GM12878 (cell line): ENCODE data around the gene CHL1. TPM values are rescaled to one million over a fixed set of nuclear protein-coding genes. Genes with fewer than 3 reads are reported as not detected.

Source experiments
- ATAC-seq: fragments of 200-7000 bp; cut with Tn5 transposase; 3 replicates; pipeline ENCODE4 v1.9.1; 2020; ENCODE audit warnings: mild to moderate bottlenecking, moderate library complexity
- BruUV-seq: library from RNA; stranded (reverse); fragments of 400-500 nt; replicated peaks from 2 replicates; lab custom pipeline; 2021; lab: Mats Ljungman, UMichigan
- CTCF ChIA-PET: fragments of 300-600 bp; sonication (Branson Sonifier 250); formaldehyde crosslinking; extraction: SDS; loops from one replicate; lab custom pipeline; 2021; ENCODE audit warnings: inconsistent platforms; lab: Yijun Ruan, JAX
- POLR2A ChIA-PET: fragments of 350-600 bp; formaldehyde crosslinking; extraction: SDS; loops from one replicate; lab custom pipeline; 2021; ENCODE audit warnings: inconsistent platforms; lab: Charles Lee
- RAD21 ChIA-PET: fragments of 300-600 bp; sonication (Branson Sonifier 250); formaldehyde crosslinking; loops from one replicate; lab custom pipeline; 2023; ENCODE audit warnings: antibody characterized with exemption; ENCODE audit not compliant: unreplicated experiment; lab: Charles Lee
- SMC1A ChIA-PET: fragments of 300-600 bp; sonication (Branson Sonifier 250); formaldehyde crosslinking; loops from one replicate; lab custom pipeline; 2023; ENCODE audit not compliant: unreplicated experiment, uncharacterized antibody; lab: Charles Lee
- DNase-seq: peaks from one replicate; pipeline ENCODE4 v3.0.0-alpha.2; 2011; ENCODE audit warnings: low read depth, low spot score
- FAIRE-seq: peaks from 3 replicates; lab custom pipeline; 2011; peaks lifted over from hg19 to GRCh38; lab: Jason Lieb, UNC
- H2AFZ ChIP-seq: 2 replicates; pipeline ENCODE4 v1.6.0; 2011; ENCODE audit warnings: low read depth, low read length, control low read depth; ENCODE audit not compliant: control insufficient read depth
- H3K27ac ChIP-seq: 2 replicates; pipeline ENCODE4 v1.5.1; 2011; ENCODE audit warnings: control low read depth; ENCODE audit not compliant: control insufficient read depth, insufficient read depth
- H3K27me3 ChIP-seq, 2 experiments: replicated peaks in 1 of 2; 2 replicates each; pipeline versions ENCODE4 v1.6.0 to v1.6.1; 2011; ENCODE audit warnings: low read length in 1 of 2; ENCODE audit not compliant: control insufficient read depth in 2 of 2, insufficient read depth in 2 of 2
- H3K36me3 ChIP-seq, 2 experiments: 2 replicates each; pipeline ENCODE4 v1.5.1; 2011; ENCODE audit warnings: low read length in 1 of 2; ENCODE audit not compliant: control insufficient read depth in 2 of 2, insufficient read depth in 2 of 2
- H3K4me1 ChIP-seq: 2 replicates; pipeline ENCODE4 v1.6.1; 2011; ENCODE audit warnings: mild to moderate bottlenecking, low read length, moderate library complexity, mixed read lengths; ENCODE audit not compliant: control insufficient read depth, insufficient read depth
- H3K4me2 ChIP-seq: 2 replicates; pipeline ENCODE4 v1.6.0; 2011; ENCODE audit warnings: control low read depth; ENCODE audit not compliant: control insufficient read depth, insufficient read depth
- H3K4me3 ChIP-seq: fragments of 200-600 bp; sonication (generic); 2 replicates; pipeline ENCODE4 v1.5.1; 2016
- H3K79me2 ChIP-seq: 2 replicates; pipeline ENCODE4 v1.6.0; 2011; ENCODE audit warnings: low read length; ENCODE audit not compliant: control insufficient read depth, insufficient read depth
- H3K9ac ChIP-seq: 2 replicates; pipeline ENCODE4 v1.8.0; 2011; ENCODE audit warnings: low read length, control low read depth, mixed read lengths; ENCODE audit not compliant: control insufficient read depth, insufficient read depth
- H3K9me3 ChIP-seq: replicated peaks from 3 replicates; pipeline ENCODE4 v1.5.1; 2011; ENCODE audit warnings: mild to moderate bottlenecking, low read length; ENCODE audit not compliant: control insufficient read depth, insufficient read depth
- H4K20me1 ChIP-seq: 2 replicates; pipeline ENCODE4 v1.6.0; 2011; ENCODE audit not compliant: control insufficient read depth, insufficient read depth
- ATF3 ChIP-seq: IDR thresholded peaks from 2 replicates; pipeline ENCODE4 v1.6.1; 2011; ENCODE audit warnings: low read depth, mild to moderate bottlenecking, low read length, moderate library complexity, borderline replicate concordance; ENCODE audit errors: extremely low read depth
- FOS ChIP-seq: IDR thresholded peaks from 3 replicates; pipeline ENCODE4 v1.6.1; 2011; ENCODE audit warnings: borderline replicate concordance; ENCODE audit not compliant: insufficient read length; ENCODE audit errors: extremely low read depth
- IKZF2 ChIP-seq, 2 experiments: fragments of 450-650 bp; IDR thresholded peaks; 2 replicates each; pipeline ENCODE4 v1.6.1; 2017; ENCODE audit warnings: mild to moderate bottlenecking in 2 of 2, moderate library complexity in 2 of 2
- MEF2B ChIP-seq: fragments of 450-650 bp; IDR thresholded peaks from 2 replicates; pipeline ENCODE4 v1.6.1; 2018; ENCODE audit warnings: mild to moderate bottlenecking, moderate library complexity; ENCODE audit not compliant: partially characterized antibody, poor library complexity, severe bottlenecking
- NFYB ChIP-seq: IDR thresholded peaks from 2 replicates; pipeline ENCODE4 v1.6.1; 2011; ENCODE audit warnings: low read depth, mild to moderate bottlenecking, low read length, improper control_type of control experiment, moderate library complexity; ENCODE audit not compliant: insufficient read depth
- PBX3 ChIP-seq: IDR thresholded peaks from 2 replicates; pipeline ENCODE4 v1.6.1; 2011; ENCODE audit warnings: mild to moderate bottlenecking, low read depth, low read length, moderate library complexity; ENCODE audit not compliant: insufficient replicate concordance
- PRDM15 ChIP-seq: fragments of 450-650 bp; formaldehyde crosslinking; IDR thresholded peaks from 2 replicates; pipeline ENCODE4 v1.4.0; 2020; ENCODE audit warnings: mild to moderate bottlenecking, moderate library complexity
- RCOR1 ChIP-seq: conservative IDR thresholded peaks from 2 replicates; pipeline ENCODE4 v1.6.1; 2012; ENCODE audit warnings: low read depth, low read length, improper control_type of control experiment
- SMAD5 ChIP-seq: IDR thresholded peaks from 2 replicates; pipeline ENCODE4 v1.6.1; 2016; ENCODE audit warnings: antibody characterized with exemption, low read depth
- STAT3 ChIP-seq: IDR thresholded peaks from 2 replicates; pipeline ENCODE4 v1.6.1; 2011; ENCODE audit warnings: low read depth, low read length, improper control_type of control experiment
- ZNF207 ChIP-seq: fragments of 450-650 bp; IDR thresholded peaks from 2 replicates; pipeline ENCODE4 v1.6.1; 2014; ENCODE audit warnings: antibody characterized with exemption, mild to moderate bottlenecking, borderline replicate concordance
- ZNF24 ChIP-seq: fragments of 450-650 bp; IDR thresholded peaks from 2 replicates; pipeline ENCODE4 v1.6.1; 2017; ENCODE audit warnings: antibody characterized with exemption, mild to moderate bottlenecking
- ZNF622 ChIP-seq: fragments of 450-650 bp; IDR thresholded peaks from 2 replicates; pipeline ENCODE4 v1.6.1; 2017; ENCODE audit warnings: mild to moderate bottlenecking, inconsistent platforms
- ZNF687 ChIP-seq: fragments of 450-650 bp; IDR thresholded peaks from 2 replicates; pipeline ENCODE4 v1.6.1; 2017; ENCODE audit warnings: mild to moderate bottlenecking, moderate library complexity
- WGBS: methylation state at CpG from one replicate; pipeline ENCODE4 v1.1.6; 2016; ENCODE audit warnings: low lambda C conversion rate; ENCODE audit not compliant: insufficient replicate concordance, insufficient coverage; ENCODE audit errors: missing lambda C conversion rate; 5-methylcytosine and 5-hydroxymethylcytosine counted together
- in situ Hi-C: fragments of 300-500 bp; cut with MboI; formaldehyde crosslinking; loops from 9 replicates; pipeline ENCODE4 v1.14.3; 2018; ENCODE audit warnings: mixed read lengths
- intact Hi-C: fragments of 100-400 bp; cut with micrococcal nuclease; formaldehyde crosslinking; loops from one replicate; pipeline ENCODE4 v1.14.2; 2022; ENCODE audit not compliant: unreplicated experiment
- polyA plus RNA-seq, 11 experiments: library from polyadenylated mRNA; depleted of rRNA in 4 of 11; unstranded in 6 of 11; stranded (reverse) in 5 of 11; fragments of >200 nt; fragmentation: Nextera tagmentation in 4 of 11; fragmentation: Illumina TruSeq in 1 of 11; extraction: Ambion mirVana in 4 of 11; extraction: Trizol in 1 of 11; gene quantifications; 1 replicate in 1 of 11; 2 replicates in 10 of 11; pipeline versions ENCODE4 v1.2.1 to v1.2.3, GENCODE V29; 2011 to 2016; ENCODE audit warnings: inconsistent platforms in 2 of 11, missing spikeins in 2 of 11, low read depth in 1 of 11
- total RNA-seq, 4 experiments: library from RNA; depleted of rRNA in 3 of 4; stranded (reverse); fragments of >200 nt in 3 of 4; fragmentation: Illumina TruSeq in 1 of 4; extraction: Trizol in 1 of 4; gene quantifications; 2 replicates each; pipeline versions ENCODE4 v1.2.1 to v1.2.3, GENCODE V29; 2013 to 2021

Gene CHL1
- total and polyA plus RNA-seq, 10 of the 15 experiments (the other 5 are each of a cell fraction or from before 2014, with no cell fraction given), result 0.71 to 30.4 (median 1.8) TPM

GRCh38 chr3:449711-450110 lies 253.1 kb downstream of the CHL1 start (continued):
- TF ChIP-seq PRDM15 (no peak), RCOR1 (no peak), PBX3 (no peak), IKZF2 (IDR thresholded peaks at IDR 0.05) (no peak)

- H3K36me3 ChIP-seq, result no peaks in the 10 kb centered on the region
- H3K4me3 ChIP-seq, result no peak overlapping the region
- whole genome bisulfite sequencing, result 45% methylated on average over 2 of the region's 2 CpGs
- RAD21 ChIA-PET, result no interaction called here
- H3K9ac ChIP-seq, result no peak overlapping the region
- ATAC-seq (no peak), DNase-seq (no peak), FAIRE-seq (no peak)
- CTCF ChIA-PET, result interaction anchor here (0.5 to 1.2 kb wide), 5 partner anchors 16 to 794 kb away, joined by 3 read pairs; no protein-coding TSS in a partner anchor
- no peaks in the 10 kb centered on the region for H3K79me2 ChIP-seq
- no peak overlapping the region for H2AFZ ChIP-seq
- H3K4me1 ChIP-seq, result no peaks in the 10 kb centered on the region
- intact Hi-C loops, result no loop called here
- no peaks in the 10 kb centered on the region for H4K20me1 ChIP-seq
- H3K4me2 ChIP-seq, result no peak overlapping the region
- no peak overlapping the region for H3K27ac ChIP-seq
- no peaks in the 10 kb centered on the region for H3K27me3 ChIP-seq
- POLR2A ChIA-PET, result no interaction called here
- no peaks in the 10 kb centered on the region for H3K9me3 ChIP-seq
- in situ Hi-C loops, result no loop called here
- no TSS peak for BruUV-seq
- SMC1A ChIA-PET, result interaction anchor here (1.4 to 1.6 kb wide), 2 partner anchors 11 to 16 kb away, joined by 5 read pairs; no protein-coding TSS in a partner anchor
- TF ChIP-seq ZNF687 (no peak), SMAD5 (no peak), ZNF24 (no peak), ZNF207 (no peak), ATF3 (no peak), MEF2B (no peak), NFYB (no peak), ZNF622 (no peak), STAT3 (no peak), FOS (no peak)
These were observed 255.7 kb downstream of the CHL1 start for GRCh38 chr3:452221-452620.
